ENCODE results near the gene TWF2. TPM values are rescaled to one million over a fixed set of nuclear protein-coding genes. Genes with fewer than 3 reads are reported as not detected.
A peak's percentile ranks its signal among the peaks of the same experiment; 100 is the strongest.

The TWF2 gene
- total and polyA plus RNA-seq, 2 of the 13 experiments (the other 11 are each of a cell fraction or from before 2014, with no cell fraction given): 45.5 to 108 TPM

GRCh38 chr3:52182196-52182595, 56.8 kb downstream of the TWF2 start (continued):
- no peak for TF ChIP-seq GMEB2 (CRISPR knock-in tag; IDR thresholded peaks at IDR 0.05; ENCODE audit: low read depth)
- TF ChIP-seq ZNF570 (CRISPR knock-in tag; IDR thresholded peaks at IDR 0.05; ENCODE audit: borderline replicate concordance): no peak
- TF ChIP-seq FUBP1 (CRISPR knock-in tag; IDR thresholded peaks at IDR 0.05; ENCODE audit: borderline replicate concordance): no peak
- TF ChIP-seq NCOA2 (CRISPR knock-in tag; IDR thresholded peaks at IDR 0.05): 0 out of 2 replicates have a peak, but pooled peaks have one; percentile 18
- TF ChIP-seq EP300 (IDR thresholded peaks at IDR 0.05; ENCODE audit: low read depth in 2 of 2, low read length in 2 of 2): 0 out of 4 replicates have a peak, but pooled peaks of 1 of the 2 experiments have one; percentile 16
- no peak for TF ChIP-seq EP300 (CRISPR knock-in tag; IDR thresholded peaks at IDR 0.05; ENCODE audit: borderline replicate concordance)
- no peak for TF ChIP-seq ZNF766 (CRISPR knock-in tag; IDR thresholded peaks at IDR 0.05; ENCODE audit: borderline replicate concordance)
- TF ChIP-seq ZNF574 (CRISPR knock-in tag; IDR thresholded peaks at IDR 0.05): peak; percentile 42; the same call in 1 of the 2 replicates
- no peak for TF ChIP-seq ZNF788 (CRISPR knock-in tag; IDR thresholded peaks at IDR 0.05; ENCODE audit: borderline replicate concordance)
- TF ChIP-seq MLLT10 (CRISPR knock-in tag; IDR thresholded peaks at IDR 0.05): no peak
- no peak for TF ChIP-seq PBX2 (CRISPR knock-in tag; IDR thresholded peaks at IDR 0.05)
- no peak for TF ChIP-seq KAT7 (CRISPR knock-in tag; IDR thresholded peaks at IDR 0.05; ENCODE audit: borderline replicate concordance)
- TF ChIP-seq BCL6 (CRISPR knock-in tag; IDR thresholded peaks at IDR 0.05): 0 out of 2 replicates have a peak, but pooled peaks have one; percentile 20
- no peak for TF ChIP-seq ISL2 (CRISPR knock-in tag; IDR thresholded peaks at IDR 0.05)
- peak; percentile 76; the same call in 1 of the 2 replicates for TF ChIP-seq THRA (CRISPR knock-in tag; IDR thresholded peaks at IDR 0.05; ENCODE audit: borderline replicate concordance)
- no peak for TF ChIP-seq NFKB2 (CRISPR knock-in tag; IDR thresholded peaks at IDR 0.05; ENCODE audit: borderline replicate concordance)
- no peak for TF ChIP-seq ZNF512B (CRISPR knock-in tag; IDR thresholded peaks at IDR 0.05; ENCODE audit: borderline replicate concordance)
- no peak for TF ChIP-seq NKX3-1 (CRISPR knock-in tag; IDR thresholded peaks at IDR 0.05)
- TF ChIP-seq HHEX (CRISPR knock-in tag; IDR thresholded peaks at IDR 0.05): no peak
